Choroid plexus epithelial cell (primary cell): ENCODE data around the gene C17orf114.
A peak's percentile ranks its signal among the peaks of the same experiment; 100 is the strongest.

ENCODE experiments used
- DNase-seq: peaks from one replicate; pipeline ENCODE4 v3.0.0-alpha.2; 2010; ENCODE audit warnings: low read depth
- H3K4me3 ChIP-seq: 2 replicates; pipeline ENCODE4 v1.5.1; 2011; ENCODE audit warnings: low read depth, mild to moderate bottlenecking, control low read depth, low read length, moderate library complexity
- CTCF ChIP-seq: conservative IDR thresholded peaks from 2 replicates; pipeline ENCODE4 v1.5.1; 2011; ENCODE audit warnings: low read depth, mild to moderate bottlenecking, control low read depth, inconsistent platforms, low read length, moderate library complexity

The C17orf114 gene

GRCh38 chr17:4823373-4824089 lies 21.4 kb upstream of the C17orf114 start:
- no peak for TF ChIP-seq CTCF
- DNase-seq = no peak
- no peak overlapping the region for H3K4me3 ChIP-seq

GRCh38 chr17:4822835-4823234 lies 20.7 kb upstream of the C17orf114 start:
- no peak for TF ChIP-seq CTCF
- DNase-seq = no peak
- no peak overlapping the region for H3K4me3 ChIP-seq

GRCh38 chr17:4818276-4818675 lies 16.1 kb upstream of the C17orf114 start:
- H3K4me3 ChIP-seq = no peak overlapping the region
- TF ChIP-seq CTCF = no peak
- no peak for DNase-seq

GRCh38 chr17:4816826-4817225 lies 14.7 kb upstream of the C17orf114 start:
- no peak overlapping the region for H3K4me3 ChIP-seq
- no peak for TF ChIP-seq CTCF
- no peak for DNase-seq

GRCh38 chr17:4815043-4815675 lies 13.0 kb upstream of the C17orf114 start:
- H3K4me3 ChIP-seq = no peak overlapping the region
- peak; percentile 52 for DNase-seq

GRCh38 chr17:4812690-4813089 lies 10.6 kb upstream of the C17orf114 start:
- no peak for TF ChIP-seq CTCF
- no peak for DNase-seq
- no peak overlapping the region for H3K4me3 ChIP-seq

More at GRCh38 chr17:4815043-4815675, 13.0 kb upstream of the C17orf114 start:
- TF ChIP-seq CTCF = peak; percentile 71

GRCh38 chr17:4811471-4811870 lies 9.3 kb upstream of the C17orf114 start:
- no peak overlapping the region for H3K4me3 ChIP-seq
- TF ChIP-seq CTCF = no peak
- no peak for DNase-seq
